T-helper 17 cell (primary cell): ENCODE results near the gene SPOCK1. TPM values are rescaled to one million over a fixed set of nuclear protein-coding genes. Genes with fewer than 3 reads are reported as not detected.

Experiments used
- ATAC-seq: fragments of 150-1000 bp; cut with Tn5 transposase; 2 replicates; pipeline ENCODE4 v1.10.0; 2021; ENCODE audit warnings: mild to moderate bottlenecking, moderate library complexity
- DNase-seq, 3 donors: peaks; one replicate each; pipeline versions ENCODE4 v3.0.0 to v3.0.0-alpha.2; 2020 to 2021
- H3K9me3 ChIP-seq: one replicate; pipeline ENCODE4 v1.7.0; 2013; ENCODE audit warnings: low read length, mild to moderate bottlenecking; ENCODE audit not compliant: control insufficient read depth, poor library complexity, severe bottlenecking
- H3K27ac Mint-ChIP-seq: one replicate; pipeline ENCODE4 v1.8.0; 2022; ENCODE audit warnings: mild to moderate bottlenecking, moderate library complexity, mixed read lengths
- H3K27me3 Mint-ChIP-seq: one replicate; pipeline ENCODE4 v1.8.0; 2022; ENCODE audit warnings: mixed read lengths
- H3K36me3 Mint-ChIP-seq: one replicate; pipeline ENCODE4 v1.8.0; 2022; ENCODE audit warnings: low read depth, mixed read lengths
- H3K4me1 Mint-ChIP-seq: one replicate; pipeline ENCODE4 v1.8.0; 2022; ENCODE audit warnings: mild to moderate bottlenecking, mixed read lengths
- H3K4me3 Mint-ChIP-seq: one replicate; pipeline ENCODE4 v1.8.0; 2022; ENCODE audit warnings: mild to moderate bottlenecking, moderate library complexity, mixed read lengths
- total RNA-seq, 4 donors: library from RNA in 2 of 4; stranded (reverse) in 2 of 4; gene quantifications; one replicate each; pipeline ENCODE4 v1.2.3 and lab custom pipeline; 2022 to 2026

Gene SPOCK1
- total RNA-seq, 2 donors from 2014 or later: not detected

DNA sequence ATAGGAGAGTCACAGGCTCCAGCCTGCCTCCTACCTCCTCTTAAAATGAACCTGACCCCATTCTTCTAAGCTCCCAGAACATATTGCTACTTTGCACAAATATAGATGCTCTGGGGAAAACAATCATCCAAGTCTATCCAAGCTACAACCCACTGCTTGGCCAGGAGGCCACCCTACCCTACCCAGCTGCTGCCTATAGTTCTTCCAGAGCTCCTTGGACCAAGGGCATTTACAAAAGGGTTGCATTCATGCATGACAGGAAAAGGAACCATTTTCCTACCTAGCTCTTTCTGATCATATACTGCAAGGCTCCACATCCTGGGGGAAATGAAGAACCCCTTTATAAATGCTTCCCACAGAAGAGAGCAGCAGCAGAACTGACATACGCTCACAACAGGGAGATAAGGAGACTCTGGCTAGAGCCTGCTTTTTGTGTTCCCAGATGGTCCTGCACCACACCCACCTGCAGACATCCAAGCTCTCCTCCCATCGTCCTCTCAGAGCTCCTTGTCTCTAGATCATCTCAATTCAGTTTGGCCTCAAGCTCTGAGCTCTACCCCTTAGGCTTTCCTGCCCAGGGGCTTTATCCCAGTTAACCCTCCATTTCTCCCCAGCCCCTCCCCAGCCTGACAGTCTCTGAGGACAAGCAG is 185.5 kb downstream of the SPOCK1 start:
- Mint-ChIP-seq H3K4me3 (no peak overlapping the region), H3K27me3 (peaks cover 71% of the 10 kb centered on the region), H3K27ac (no peak overlapping the region), H3K36me3 (no peaks in the 10 kb centered on the region), H3K4me1 (no peaks in the 10 kb centered on the region)
- ATAC-seq (no peak), DNase-seq (no peak)
- H3K9me3 ChIP-seq: no peaks in the 10 kb centered on the region

DNA sequence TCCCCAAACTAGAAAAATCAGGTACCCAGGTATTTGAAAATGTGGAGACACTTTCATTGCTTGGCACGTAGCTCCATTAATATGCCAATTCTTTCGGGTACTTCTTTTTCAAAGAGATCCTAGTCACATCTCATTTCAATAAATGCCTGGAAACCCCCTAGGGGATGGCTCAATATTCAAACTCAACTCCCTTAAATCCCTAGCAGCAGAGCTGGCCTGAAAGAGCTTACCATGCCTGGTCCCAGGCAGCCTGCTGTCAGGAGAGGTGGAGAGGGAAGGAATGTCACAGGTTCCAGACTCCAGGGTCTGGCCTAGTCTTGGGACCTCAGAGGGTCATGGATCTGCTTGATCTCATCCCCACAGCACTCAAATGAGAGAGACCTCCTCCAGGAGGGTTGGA is 187.1 kb downstream of the SPOCK1 start:
- DNase-seq (no peak), ATAC-seq (no peak)
- Mint-ChIP-seq H3K27ac (no peak overlapping the region), H3K4me3 (no peak overlapping the region), H3K27me3 (peaks cover 62% of the 10 kb centered on the region), H3K4me1 (no peaks in the 10 kb centered on the region), H3K36me3 (no peaks in the 10 kb centered on the region)
- no peaks in the 10 kb centered on the region for H3K9me3 ChIP-seq

DNA sequence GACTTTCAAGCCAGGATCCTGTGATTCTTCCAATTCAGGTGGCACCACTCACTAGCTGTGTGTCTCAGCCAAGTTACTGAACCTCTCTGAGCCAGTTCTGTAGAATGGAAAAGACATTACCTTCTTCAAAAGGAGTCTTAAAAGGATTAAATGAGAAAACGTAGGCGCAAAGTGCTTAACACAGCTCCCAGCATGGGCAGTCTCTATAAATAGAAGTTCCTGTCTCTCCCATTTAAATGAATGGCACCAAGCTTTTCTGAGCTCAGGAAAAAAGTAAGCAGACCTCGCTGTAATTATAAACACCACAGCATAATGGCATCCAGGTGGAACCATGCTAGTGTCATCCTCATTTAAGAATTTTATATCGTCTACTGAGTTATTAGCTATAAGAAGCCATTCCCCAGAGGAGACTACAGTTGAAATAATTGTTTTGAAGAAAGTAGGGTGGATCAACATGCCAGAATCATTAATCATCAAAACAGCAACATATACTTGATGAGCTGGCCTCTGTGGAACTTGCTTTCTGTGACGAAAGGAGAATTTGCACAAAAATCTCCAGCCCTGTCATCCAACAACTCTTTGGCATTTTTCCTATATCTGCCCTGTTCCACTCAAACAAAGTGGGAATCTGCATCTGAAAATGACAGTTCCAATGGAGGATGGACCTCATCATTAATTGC is 188.9 kb downstream of the SPOCK1 start:
- Mint-ChIP-seq H3K36me3 (no peaks in the 10 kb centered on the region), H3K27ac (no peak overlapping the region), H3K27me3 (peaks cover 48% of the 10 kb centered on the region), H3K4me1 (no peaks in the 10 kb centered on the region), H3K4me3 (no peak overlapping the region)
- DNase-seq (no peak), ATAC-seq (no peak)
- H3K9me3 ChIP-seq: no peaks in the 10 kb centered on the region

DNA sequence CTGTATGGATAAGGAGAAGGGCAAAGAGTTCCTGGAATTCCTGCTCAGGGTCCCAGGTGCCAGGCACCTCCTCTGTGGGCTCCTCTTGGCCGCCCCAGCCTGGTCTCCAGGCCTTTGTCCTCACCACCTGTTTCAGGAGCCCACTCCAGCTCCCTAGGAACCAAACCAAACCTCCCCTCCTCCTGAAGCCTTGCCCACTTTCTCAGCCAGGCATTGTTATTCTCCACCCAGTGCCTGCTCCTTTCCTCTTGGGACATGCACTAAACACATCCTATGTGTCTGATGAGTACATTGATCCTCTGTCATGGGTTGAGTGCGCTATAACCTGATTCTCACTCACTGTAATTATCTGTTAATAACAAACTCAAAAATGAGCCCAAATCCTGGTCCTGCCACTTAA is 189.8 kb downstream of the SPOCK1 start:
- Mint-ChIP-seq H3K27ac (no peak overlapping the region), H3K27me3 (peaks cover 42% of the 10 kb centered on the region), H3K4me1 (no peaks in the 10 kb centered on the region), H3K4me3 (no peak overlapping the region), H3K36me3 (no peaks in the 10 kb centered on the region)
- DNase-seq (no peak), ATAC-seq (no peak)
- H3K9me3 ChIP-seq: no peaks in the 10 kb centered on the region

DNA sequence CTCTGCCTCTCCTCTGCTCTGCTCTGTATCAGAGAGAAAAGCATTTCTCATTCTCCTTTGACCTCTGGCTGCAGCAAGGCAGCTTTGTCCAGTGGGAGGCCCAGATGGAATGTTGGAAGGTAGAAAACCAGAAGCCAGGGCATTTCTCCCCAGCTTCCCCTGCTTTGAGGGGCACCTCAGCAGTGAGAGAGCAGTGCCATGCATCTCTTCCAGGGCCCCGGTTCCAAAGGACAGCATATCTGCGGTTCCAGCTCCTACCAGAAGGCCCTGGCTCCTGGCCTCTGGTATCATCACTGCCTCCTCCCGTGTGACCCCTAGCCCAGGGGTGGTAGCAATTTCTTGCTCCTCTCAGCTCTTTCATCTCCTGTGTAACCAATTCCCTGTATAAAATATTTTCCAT is 190.8 kb downstream of the SPOCK1 start:
- no peaks in the 10 kb centered on the region for H3K4me1 Mint-ChIP-seq
- no peak for ATAC-seq

DNA sequence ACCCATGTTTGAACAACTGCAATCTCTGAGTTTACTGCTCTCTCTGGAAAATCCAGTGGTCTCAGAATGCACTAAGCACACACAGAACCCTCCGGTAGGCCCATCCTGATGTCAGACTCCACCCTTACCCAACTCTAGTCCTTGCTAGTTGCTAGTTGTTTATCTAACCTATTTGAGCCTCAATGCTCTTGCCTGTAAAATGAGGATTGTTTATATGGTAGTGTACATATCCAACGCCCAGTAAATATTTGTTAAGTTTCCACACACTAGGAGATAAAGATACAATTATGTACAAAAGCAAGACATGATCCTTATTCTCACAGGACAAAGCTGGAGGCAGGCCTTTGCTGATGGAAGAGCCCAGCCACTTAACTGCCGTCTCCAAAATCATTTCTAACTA is 192.2 kb downstream of the SPOCK1 start:
- no peak for ATAC-seq
- H3K4me3 Mint-ChIP-seq: no peak overlapping the region
- DNase-seq: no peak
- no peaks in the 10 kb centered on the region for H3K9me3 ChIP-seq
- H3K27me3 Mint-ChIP-seq: peaks cover 27% of the 10 kb centered on the region
- no peak overlapping the region for H3K27ac Mint-ChIP-seq
- H3K4me1 Mint-ChIP-seq: no peaks in the 10 kb centered on the region
- no peaks in the 10 kb centered on the region for H3K36me3 Mint-ChIP-seq

More for the DNA sequence above, 190.8 kb downstream of the SPOCK1 start:
- no peak for DNase-seq
- no peak overlapping the region for H3K27ac Mint-ChIP-seq
- H3K27me3 Mint-ChIP-seq: peaks cover 35% of the 10 kb centered on the region
- H3K36me3 Mint-ChIP-seq: no peaks in the 10 kb centered on the region
- H3K4me3 Mint-ChIP-seq: no peak overlapping the region
- H3K9me3 ChIP-seq: no peaks in the 10 kb centered on the region

DNA sequence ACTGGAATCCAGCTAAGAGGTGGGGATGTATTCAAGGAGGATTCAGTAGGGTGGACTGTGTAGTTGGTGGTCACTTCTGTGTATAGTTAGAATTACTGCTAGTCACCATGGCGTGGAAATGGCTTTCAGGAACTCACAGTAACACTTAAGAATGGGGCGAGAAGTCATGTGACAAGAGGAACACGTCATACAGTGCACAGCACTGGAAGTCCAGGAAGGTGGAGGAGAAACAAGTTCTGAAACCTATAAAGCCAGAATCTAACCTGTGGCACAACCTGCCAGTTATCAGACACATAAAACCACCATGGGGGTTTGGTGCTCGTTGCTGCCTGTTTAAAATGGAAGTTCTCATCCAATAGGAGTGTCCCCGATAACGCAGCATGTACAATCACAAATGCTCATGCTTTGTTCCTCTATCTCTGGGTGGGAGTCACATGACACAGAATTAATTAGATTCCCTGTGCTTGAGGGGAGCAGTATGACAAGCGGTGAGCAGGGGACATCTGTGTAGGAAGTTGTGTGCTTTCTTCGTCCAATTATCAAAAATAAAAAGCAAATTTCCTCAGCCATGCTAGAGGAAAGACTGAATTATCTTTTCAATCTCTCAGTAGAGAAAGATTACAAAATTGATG is 193.0 kb downstream of the SPOCK1 start:
- Mint-ChIP-seq H3K4me1 (no peaks in the 10 kb centered on the region), H3K36me3 (no peaks in the 10 kb centered on the region), H3K27me3 (peaks cover 30% of the 10 kb centered on the region), H3K4me3 (no peak overlapping the region), H3K27ac (no peak overlapping the region)
- no peak for DNase-seq
- ATAC-seq: no peak
- no peaks in the 10 kb centered on the region for H3K9me3 ChIP-seq

DNA sequence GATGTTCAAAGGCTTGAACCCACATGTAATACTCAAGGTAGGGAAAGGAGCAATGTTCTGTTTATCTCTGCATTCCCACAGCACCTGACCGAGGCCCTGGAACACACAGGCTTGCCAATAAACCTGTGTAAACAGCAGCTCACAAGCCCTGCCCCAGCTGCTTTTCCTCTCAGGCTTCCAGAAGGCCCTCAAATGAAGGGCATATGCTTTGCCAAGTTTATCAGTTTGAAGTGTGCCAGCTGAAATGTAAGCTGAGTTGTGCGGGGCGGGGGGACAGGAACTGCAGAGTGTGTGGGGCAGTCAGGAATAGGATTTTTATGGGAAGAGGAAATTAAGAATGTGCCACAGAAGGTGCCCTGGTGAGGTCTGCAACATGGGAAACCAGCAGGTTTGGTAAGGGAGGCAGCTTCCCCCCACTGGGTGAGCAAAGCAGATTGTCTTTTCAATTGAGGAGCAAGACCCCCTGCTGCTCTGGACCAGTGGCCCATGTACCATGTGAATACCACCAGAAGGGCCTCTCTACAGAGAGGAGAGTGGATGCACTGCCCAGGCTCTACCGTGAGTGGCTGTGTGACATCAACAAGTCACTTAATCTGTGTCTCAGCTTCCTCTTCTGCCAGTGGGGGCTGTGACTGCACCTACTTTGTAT is 194.8 kb downstream of the SPOCK1 start:
- H3K27ac Mint-ChIP-seq: no peak overlapping the region
- H3K27me3 Mint-ChIP-seq: peaks cover 29% of the 10 kb centered on the region
- no peaks in the 10 kb centered on the region for H3K4me1 Mint-ChIP-seq
- H3K4me3 Mint-ChIP-seq: no peak overlapping the region
- ATAC-seq (no peak), DNase-seq (no peak)
- no peaks in the 10 kb centered on the region for H3K36me3 Mint-ChIP-seq
- H3K9me3 ChIP-seq: no peaks in the 10 kb centered on the region

DNA sequence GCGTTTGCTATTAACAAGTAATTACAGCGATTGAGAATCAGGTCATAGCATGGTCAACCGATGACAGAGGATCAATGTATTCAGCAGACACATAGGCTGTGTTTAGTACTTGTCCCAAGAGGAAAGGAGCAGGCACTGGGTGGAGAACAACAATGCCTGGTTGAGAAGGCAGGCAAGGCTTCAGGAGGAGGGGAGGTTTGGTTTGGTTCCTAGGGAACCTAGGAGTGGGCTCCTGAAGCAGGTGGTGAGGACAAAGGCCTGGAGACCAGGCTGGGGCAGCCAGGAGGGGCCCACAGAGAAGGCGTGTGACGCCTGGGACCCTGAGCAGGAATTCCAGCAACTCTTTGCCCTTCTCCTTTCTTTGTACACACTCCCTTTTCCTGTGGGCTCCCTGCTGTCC is 195.6 kb downstream of the SPOCK1 start:
- H3K36me3 Mint-ChIP-seq: no peaks in the 10 kb centered on the region
- no peak overlapping the region for H3K4me3 Mint-ChIP-seq
- H3K27me3 Mint-ChIP-seq: peaks cover 30% of the 10 kb centered on the region
- no peaks in the 10 kb centered on the region for H3K9me3 ChIP-seq
- no peaks in the 10 kb centered on the region for H3K4me1 Mint-ChIP-seq
- DNase-seq (no peak), ATAC-seq (no peak)
- no peak overlapping the region for H3K27ac Mint-ChIP-seq

DNA sequence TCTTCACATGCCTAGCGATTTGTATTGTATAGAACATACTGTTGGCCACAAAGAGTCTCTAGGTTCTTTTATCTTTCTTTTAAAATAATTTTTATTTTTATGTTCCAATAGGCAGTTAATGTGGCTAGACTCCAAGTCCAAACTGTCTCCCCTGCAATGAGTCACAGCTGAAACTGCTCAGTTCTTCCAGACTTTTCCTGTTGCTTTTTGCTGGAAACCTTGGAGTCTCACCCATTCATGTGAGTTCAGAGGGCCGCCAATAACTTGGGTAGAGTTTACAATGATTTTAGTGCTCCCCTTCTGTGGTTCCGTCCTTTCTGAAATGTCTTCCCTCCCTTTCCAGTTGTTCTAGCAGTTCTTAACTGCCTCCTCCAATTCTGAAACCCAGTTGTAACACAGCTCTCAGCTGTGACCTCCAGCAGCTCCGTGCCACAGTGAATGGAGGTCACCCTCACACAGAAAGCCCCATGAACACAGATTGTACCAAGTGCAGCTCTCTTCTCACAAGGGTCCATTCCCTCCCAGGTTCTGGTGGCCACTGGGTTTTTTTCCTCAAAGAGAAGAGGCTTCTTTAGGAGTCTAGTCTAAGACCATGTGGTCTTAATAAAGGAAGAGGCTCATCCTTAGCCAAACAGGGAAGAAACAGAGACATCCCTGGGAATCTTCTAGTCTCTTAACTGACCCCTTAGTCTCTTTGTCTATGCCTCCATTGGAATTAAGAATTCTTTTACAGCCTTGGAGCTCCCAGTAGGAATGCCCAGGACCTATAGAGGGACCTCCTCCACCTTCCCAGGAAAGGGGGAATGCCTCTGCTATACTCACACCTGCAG is 198.5 kb downstream of the SPOCK1 start:
- no peak overlapping the region for H3K4me3 Mint-ChIP-seq
- H3K27me3 Mint-ChIP-seq: peaks cover 36% of the 10 kb centered on the region
- ATAC-seq: no peak

DNA sequence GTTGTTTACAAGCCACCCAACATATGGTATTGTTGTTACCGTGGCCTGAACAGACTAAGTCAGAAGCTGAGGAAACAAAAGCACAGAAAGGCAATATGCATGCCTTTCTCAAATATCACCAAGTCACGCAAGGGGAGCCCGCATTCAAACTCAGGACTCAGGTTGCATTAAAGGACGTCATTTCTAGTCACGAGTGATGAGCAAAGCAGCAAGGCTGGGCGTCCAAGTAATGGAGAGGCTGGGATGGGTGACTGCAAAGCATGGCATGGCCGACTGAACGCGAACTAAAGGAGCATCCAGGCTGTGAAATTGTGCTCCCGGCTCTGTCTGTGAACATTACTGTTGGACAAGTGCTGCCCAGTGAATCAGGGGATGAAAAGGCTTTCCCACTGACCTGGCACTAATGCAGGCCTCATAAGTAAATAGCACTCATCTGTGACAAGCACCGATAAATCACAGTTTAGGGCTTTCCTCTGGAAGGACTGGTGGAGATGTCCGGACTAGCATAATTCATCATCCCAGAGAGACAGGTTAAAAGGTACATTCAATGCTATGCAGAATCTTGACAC is 202.8 kb downstream of the SPOCK1 start:
- no peaks in the 10 kb centered on the region for H3K9me3 ChIP-seq
- H3K4me1 Mint-ChIP-seq: no peaks in the 10 kb centered on the region
- no peaks in the 10 kb centered on the region for H3K36me3 Mint-ChIP-seq
- H3K27me3 Mint-ChIP-seq: peaks cover 36% of the 10 kb centered on the region
- no peak overlapping the region for H3K4me3 Mint-ChIP-seq
- ATAC-seq (no peak), DNase-seq (no peak)
- no peak overlapping the region for H3K27ac Mint-ChIP-seq

More for the DNA sequence above, 198.5 kb downstream of the SPOCK1 start:
- DNase-seq: no peak
- Mint-ChIP-seq H3K36me3 (no peaks in the 10 kb centered on the region), H3K4me1 (no peaks in the 10 kb centered on the region), H3K27ac (no peak overlapping the region)
- no peaks in the 10 kb centered on the region for H3K9me3 ChIP-seq

DNA sequence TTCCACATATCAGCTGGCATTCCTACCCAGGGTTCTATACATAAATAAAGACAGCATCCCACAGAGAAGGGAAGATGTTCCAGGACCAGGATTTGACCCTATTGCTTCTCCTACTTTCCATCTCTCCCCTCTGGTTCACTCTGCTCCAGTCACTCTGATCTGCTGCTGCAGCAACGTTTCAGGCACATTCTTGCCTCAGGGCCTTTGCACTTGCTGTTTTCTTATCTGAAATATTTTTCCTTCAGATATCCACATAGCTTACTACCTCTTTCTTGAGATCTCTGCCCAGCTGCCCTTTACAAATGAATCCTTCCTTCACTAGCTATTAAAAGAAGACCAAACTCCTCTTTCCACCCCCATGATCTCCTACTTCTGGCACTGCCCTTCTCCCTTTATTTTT is 204.5 kb downstream of the SPOCK1 start:
- no peak for ATAC-seq
- DNase-seq: no peak
- no peaks in the 10 kb centered on the region for H3K4me1 Mint-ChIP-seq
- H3K27me3 Mint-ChIP-seq: peaks cover 29% of the 10 kb centered on the region
- H3K27ac Mint-ChIP-seq: no peak overlapping the region
- H3K9me3 ChIP-seq: no peaks in the 10 kb centered on the region
- H3K4me3 Mint-ChIP-seq: no peak overlapping the region
- H3K36me3 Mint-ChIP-seq: no peaks in the 10 kb centered on the region
